H1 (cell line): ENCODE data around the gene ZNF516.

Experiments
- ATF3 ChIP-seq: IDR thresholded peaks from 2 replicates; pipeline ENCODE4 v1.6.1; 2011; ENCODE audit warnings: low read depth, mild to moderate bottlenecking, low read length; ENCODE audit not compliant: insufficient read depth
- BACH1 ChIP-seq: IDR thresholded peaks from 2 replicates; pipeline ENCODE4 v1.6.1; 2012; ENCODE audit warnings: low read length, improper control_type of control experiment
- CEBPB ChIP-seq: IDR thresholded peaks from 2 replicates; pipeline ENCODE4 v1.6.1; 2012; ENCODE audit warnings: low read depth, low read length
- CTCF ChIP-seq, 3 experiments: IDR thresholded peaks; 1 replicate in 2 of 3; 2 replicates in 1 of 3; pipeline versions ENCODE4 v1.5.1 to v1.6.1; 2011; ENCODE audit warnings: low read length in 3 of 3, mild to moderate bottlenecking in 3 of 3, inconsistent platforms in 2 of 3, low read depth in 1 of 3, moderate library complexity in 1 of 3; ENCODE audit not compliant: insufficient read depth in 1 of 3; ENCODE audit errors: control extremely low read depth in 1 of 3
- EP300 ChIP-seq, 2 experiments: IDR thresholded peaks; 1 replicate in 1 of 2; 2 replicates in 1 of 2; pipeline ENCODE4 v1.6.1; 2011 to 2012; ENCODE audit warnings: low read depth in 2 of 2, low read length in 2 of 2, mild to moderate bottlenecking in 2 of 2, borderline replicate concordance in 1 of 2, inconsistent platforms in 1 of 2, moderate library complexity in 1 of 2
- EZH2 ChIP-seq: fragments of 200-600 bp; sonication (generic); IDR thresholded peaks from 2 replicates; pipeline ENCODE4 v1.7.1; 2012; ENCODE audit warnings: low read depth, mild to moderate bottlenecking, moderate library complexity, low read length, inconsistent platforms; ENCODE audit not compliant: severe bottlenecking
- JUN ChIP-seq: IDR thresholded peaks from 2 replicates; pipeline ENCODE4 v1.6.1; 2011; ENCODE audit warnings: low read depth, mild to moderate bottlenecking, improper control_type of control experiment, low read length
- MAFK ChIP-seq: IDR thresholded peaks from 2 replicates; pipeline ENCODE4 v1.6.1; 2012; ENCODE audit warnings: low read depth, mild to moderate bottlenecking, improper control_type of control experiment, low read length
- MAX ChIP-seq: IDR thresholded peaks from 2 replicates; pipeline ENCODE4 v1.6.1; 2012; ENCODE audit warnings: inconsistent platforms
- POLR2A ChIP-seq, 2 experiments: IDR thresholded peaks; 1 replicate in 1 of 2; 2 replicates in 1 of 2; pipeline ENCODE4 v1.6.1; 2011; ENCODE audit warnings: low read depth in 2 of 2, low read length in 2 of 2, mild to moderate bottlenecking in 2 of 2; ENCODE audit errors: control extremely low read depth in 1 of 2
- RAD21 ChIP-seq, 2 experiments: IDR thresholded peaks in 1 of 2; conservative IDR thresholded peaks in 1 of 2; 2 replicates each; pipeline ENCODE4 v1.6.1; 2011; ENCODE audit warnings: low read depth in 2 of 2, low read length in 2 of 2, improper control_type of control experiment in 1 of 2, inconsistent platforms in 1 of 2, mild to moderate bottlenecking in 1 of 2, moderate library complexity in 1 of 2
- SP1 ChIP-seq: IDR thresholded peaks from 2 replicates; pipeline ENCODE4 v1.6.1; 2011; ENCODE audit warnings: low read depth, low read length
- USF2 ChIP-seq: IDR thresholded peaks from 2 replicates; pipeline ENCODE4 v1.6.1; 2011; ENCODE audit warnings: low read length, improper control_type of control experiment

GRCh38 chr18:76454418-76454817 lies 40.6 kb downstream of the ZNF516 start:
- TF ChIP-seq EZH2 = no peak
- TF ChIP-seq CEBPB = no peak
- no peak for TF ChIP-seq CTCF (IDR thresholded peaks at IDR 0.05; ENCODE audit: control extremely low read depth in 1 of 3, insufficient read depth in 1 of 3, low read depth in 1 of 3, low read length in 3 of 3)
- no peak for TF ChIP-seq RAD21 (IDR thresholded peaks at IDR 0.05 in 1 of 2, conservative IDR thresholded peaks at IDR 0.05 in 1 of 2; ENCODE audit: low read depth in 2 of 2, low read length in 2 of 2)
- no peak for TF ChIP-seq BACH1
- TF ChIP-seq POLR2A (IDR thresholded peaks at IDR 0.05; ENCODE audit: control extremely low read depth in 1 of 2, low read depth in 2 of 2, low read length in 2 of 2) = no peak
- no peak for TF ChIP-seq ATF3
- TF ChIP-seq EP300 (IDR thresholded peaks at IDR 0.05; ENCODE audit: borderline replicate concordance in 1 of 2, low read depth in 2 of 2, low read length in 2 of 2) = no peak
- no peak for TF ChIP-seq MAX
- TF ChIP-seq SP1 = no peak
- no peak for TF ChIP-seq MAFK
- no peak for TF ChIP-seq JUN
- no peak for TF ChIP-seq USF2
